ENCODE results near the gene HBA1.

Gene HBA1

GRCh38 chr16:164827-165538 is 11.5 kb upstream of the HBA1 start:
- H3K36me3 ChIP-seq (ENCODE audit: insufficient read depth, low read length), result no peaks in the 10 kb centered on the region
- no peaks in the 10 kb centered on the region for H3K9me3 ChIP-seq (ENCODE audit: insufficient read depth, low read length, severe bottlenecking)
- no peaks in the 10 kb centered on the region for H3K79me2 ChIP-seq (ENCODE audit: insufficient read depth, low read length)
- H4K20me1 ChIP-seq (ENCODE audit: insufficient read depth, low read length), result no peaks in the 10 kb centered on the region; the same call in 1 of the 2 replicates
- H3K4me2 ChIP-seq (ENCODE audit: insufficient read depth, low read length), result no peak overlapping the region
- no peak for TF ChIP-seq EZH2 (IDR thresholded peaks at IDR 0.05; ENCODE audit: borderline replicate concordance, low read depth, low read length, severe bottlenecking)
- no peak for TF ChIP-seq CTCF (IDR thresholded peaks at IDR 0.05; ENCODE audit: borderline replicate concordance, extremely low read depth, low read length, poor library complexity, severe bottlenecking)
- H3K4me3 ChIP-seq (ENCODE audit: low read depth in 1 of 2, low read length in 2 of 2), result no peak overlapping the region
- DNase-seq, result no peak
- no peak for ATAC-seq (ENCODE audit: insufficient read depth, low read depth)
- H2AFZ ChIP-seq (ENCODE audit: low read depth, low read length), result no peak overlapping the region
- H3K9ac ChIP-seq (ENCODE audit: low read depth, low read length), result no peak overlapping the region
- no peaks in the 10 kb centered on the region for H3K27me3 ChIP-seq (ENCODE audit: insufficient read depth, low read length, poor library complexity)
- no peaks in the 10 kb centered on the region for H3K4me1 ChIP-seq (ENCODE audit: insufficient read depth, low read length)
- H3K27ac ChIP-seq (ENCODE audit: low read length), result no peak overlapping the region

- Histone ChIP-seq H3K4me2 (ENCODE audit: insufficient read depth, low read length) (no peak within 1 kb of the TSS), H3K4me3 (ENCODE audit: low read depth in 1 of 2, low read length in 2 of 2) (no peak within 1 kb of the TSS), H2AFZ (ENCODE audit: low read depth, low read length) (no peak within 1 kb of the TSS), H4K20me1 (ENCODE audit: insufficient read depth, low read length) (no peaks in the 10 kb centered on the region; the same call in 1 of the 2 replicates), H3K4me1 (ENCODE audit: insufficient read depth, low read length) (no peaks in the 10 kb centered on the region), H3K27me3 (ENCODE audit: insufficient read depth, low read length, poor library complexity) (no peaks in the 10 kb centered on the region), H3K9me3 (ENCODE audit: insufficient read depth, low read length, severe bottlenecking) (no peaks in the 10 kb centered on the region), H3K27ac (ENCODE audit: low read length) (no peak within 1 kb of the TSS), H3K79me2 (ENCODE audit: insufficient read depth, low read length) (no peaks in the 10 kb centered on the region), H3K9ac (ENCODE audit: low read depth, low read length) (no peak within 1 kb of the TSS), H3K36me3 (ENCODE audit: insufficient read depth, low read length) (no peaks in the 10 kb centered on the region)
- no peak for DNase-seq
- TF ChIP-seq CTCF (IDR thresholded peaks at IDR 0.05; ENCODE audit: borderline replicate concordance, extremely low read depth, low read length, poor library complexity, severe bottlenecking), result no peak
- ATAC-seq (ENCODE audit: insufficient read depth, low read depth), result no peak
Measured at GRCh38 chr16:165539-166374, 10.7 kb upstream of the HBA1 start, which contains the start of gene HBM. HBM (plus strand) TSS chr16:165978; CDS start chr16:165998, 20 bp downstream.

- no peak overlapping the region for H3K4me2 ChIP-seq (ENCODE audit: insufficient read depth, low read length)
- no peaks in the 10 kb centered on the region; the same call in 1 of the 2 replicates for H4K20me1 ChIP-seq (ENCODE audit: insufficient read depth, low read length)
- DNase-seq (no peak), ATAC-seq (ENCODE audit: insufficient read depth, low read depth) (no peak)
- no peaks in the 10 kb centered on the region for H3K79me2 ChIP-seq (ENCODE audit: insufficient read depth, low read length)
- no peak overlapping the region for H3K4me3 ChIP-seq (ENCODE audit: low read depth in 1 of 2, low read length in 2 of 2)
- no peak overlapping the region for H2AFZ ChIP-seq (ENCODE audit: low read depth, low read length)
- no peak overlapping the region for H3K9ac ChIP-seq (ENCODE audit: low read depth, low read length)
- H3K4me1 ChIP-seq (ENCODE audit: insufficient read depth, low read length), result no peaks in the 10 kb centered on the region
- no peak overlapping the region for H3K27ac ChIP-seq (ENCODE audit: low read length)
- H3K27me3 ChIP-seq (ENCODE audit: insufficient read depth, low read length, poor library complexity), result no peaks in the 10 kb centered on the region
- TF ChIP-seq CTCF (IDR thresholded peaks at IDR 0.05; ENCODE audit: borderline replicate concordance, extremely low read depth, low read length, poor library complexity, severe bottlenecking) (no peak), EZH2 (IDR thresholded peaks at IDR 0.05; ENCODE audit: borderline replicate concordance, low read depth, low read length, severe bottlenecking) (no peak)
- no peaks in the 10 kb centered on the region for H3K36me3 ChIP-seq (ENCODE audit: insufficient read depth, low read length)
- H3K9me3 ChIP-seq (ENCODE audit: insufficient read depth, low read length, severe bottlenecking), result no peaks in the 10 kb centered on the region
Measured at GRCh38 chr16:166375-167121, 9.9 kb upstream of the HBA1 start.

Data from DND-41 (cell line).